ENCODE measurements around the gene LIN9. TPM values are rescaled to one million over a fixed set of nuclear protein-coding genes. Genes with fewer than 3 reads are reported as not detected.
A peak's percentile ranks its signal among the peaks of the same experiment; 100 is the strongest.

LIN9 gene
- total RNA-seq, 1 donor from 2014 or later: 10.5 TPM

GRCh38 chr1:226186124-226187018 is 122.6 kb downstream of the LIN9 start, which contains the start of gene ACBD3:
Gene ACBD3, minus strand, starts transcription at chr1:226186741. Its CDS starts 66 bp downstream, at chr1:226186675.
- peak; percentile 88 for DNase-seq (ENCODE audit: extremely low spot score, unreplicated experiment)
- Mint-ChIP-seq H3K9me3 (no peaks in the 10 kb centered on the region), H3K36me3 (peaks cover 8% of the 10 kb centered on the region), H3K4me3 (peak within 1 kb of the TSS; percentile 99), H3K27ac (peak within 1 kb of the TSS; percentile 98), H3K27me3 (no peaks in the 10 kb centered on the region), H3K4me1 (ENCODE audit: unreplicated experiment) (peaks cover 29% of the 10 kb centered on the region)
- no peak for TF ChIP-seq CTCF (conservative IDR thresholded peaks at IDR 0.05)

GRCh38 chr1:226185141-226186036 is 123.6 kb downstream of the LIN9 start:
- Mint-ChIP-seq H3K4me3 (peak overlapping the region; percentile 99), H3K9me3 (no peaks in the 10 kb centered on the region), H3K36me3 (peaks cover 11% of the 10 kb centered on the region), H3K4me1 (ENCODE audit: unreplicated experiment) (peaks cover 33% of the 10 kb centered on the region), H3K27ac (peak overlapping the region; percentile 98), H3K27me3 (no peaks in the 10 kb centered on the region)
- DNase-seq (ENCODE audit: extremely low spot score, unreplicated experiment): no peak
- TF ChIP-seq CTCF (conservative IDR thresholded peaks at IDR 0.05): no peak

GRCh38 chr1:226181996-226182714 is 126.8 kb downstream of the LIN9 start:
- TF ChIP-seq CTCF (conservative IDR thresholded peaks at IDR 0.05): peak; percentile 23
- Mint-ChIP-seq H3K36me3 (peaks cover 28% of the 10 kb centered on the region), H3K4me3 (peak overlapping the region; percentile 64), H3K9me3 (no peaks in the 10 kb centered on the region), H3K27me3 (no peaks in the 10 kb centered on the region), H3K4me1 (ENCODE audit: unreplicated experiment) (peaks cover 40% of the 10 kb centered on the region), H3K27ac (peak overlapping the region; percentile 89)
- DNase-seq (ENCODE audit: extremely low spot score, unreplicated experiment): no peak

Other genes with a start within 250 kb of the LIN9 start
- gene H3-3A, start 246.4 kb downstream of the LIN9 start, total RNA-seq (ENCODE audit: low replicate concordance): 684 and 873 TPM in 2 replicates
- 37.4 and 56.9 TPM in 2 replicates for gene ACBD3, start 122.4 kb downstream of the LIN9 start, total RNA-seq (ENCODE audit: low replicate concordance)
- gene MIXL1, start 85.5 kb downstream of the LIN9 start, total RNA-seq (ENCODE audit: low replicate concordance): 0.14 and 0.63 TPM in 2 replicates
- 106 and 186 TPM in 2 replicates for gene PARP1, start 98.9 kb upstream of the LIN9 start, total RNA-seq (ENCODE audit: low replicate concordance)
- gene STUM, start 239.6 kb upstream of the LIN9 start, total RNA-seq (ENCODE audit: low replicate concordance): 2.2 and 2.8 TPM in 2 replicates

Data from type B pancreatic cell (in vitro differentiated cells).